Esophagus squamous epithelium (tissue), 4 donors: Measurements from ENCODE around the gene KRTAP13-2.

Experiments
- POLR2A ChIP-seq, 4 donors: fragments of 450-650 bp; IDR thresholded peaks; one replicate each; pipeline ENCODE4 v1.6.1; 2017; ENCODE audit warnings: antibody characterized with exemption in 4 of 4, mild to moderate bottlenecking in 4 of 4, moderate library complexity in 3 of 4
- TF ChIP-seq, protein P1 (sequence below), 6 experiments: fragments of 450-650 bp in 4 of 6; fragments of 200-600 bp in 2 of 6; sonication (generic) in 2 of 6; IDR thresholded peaks; one replicate each; pipeline ENCODE4 v1.5.1; 2016 to 2019; ENCODE audit warnings: antibody characterized with exemption in 6 of 6, mild to moderate bottlenecking in 4 of 6, moderate library complexity in 4 of 6

- TF ChIP-seq, protein P1, sequence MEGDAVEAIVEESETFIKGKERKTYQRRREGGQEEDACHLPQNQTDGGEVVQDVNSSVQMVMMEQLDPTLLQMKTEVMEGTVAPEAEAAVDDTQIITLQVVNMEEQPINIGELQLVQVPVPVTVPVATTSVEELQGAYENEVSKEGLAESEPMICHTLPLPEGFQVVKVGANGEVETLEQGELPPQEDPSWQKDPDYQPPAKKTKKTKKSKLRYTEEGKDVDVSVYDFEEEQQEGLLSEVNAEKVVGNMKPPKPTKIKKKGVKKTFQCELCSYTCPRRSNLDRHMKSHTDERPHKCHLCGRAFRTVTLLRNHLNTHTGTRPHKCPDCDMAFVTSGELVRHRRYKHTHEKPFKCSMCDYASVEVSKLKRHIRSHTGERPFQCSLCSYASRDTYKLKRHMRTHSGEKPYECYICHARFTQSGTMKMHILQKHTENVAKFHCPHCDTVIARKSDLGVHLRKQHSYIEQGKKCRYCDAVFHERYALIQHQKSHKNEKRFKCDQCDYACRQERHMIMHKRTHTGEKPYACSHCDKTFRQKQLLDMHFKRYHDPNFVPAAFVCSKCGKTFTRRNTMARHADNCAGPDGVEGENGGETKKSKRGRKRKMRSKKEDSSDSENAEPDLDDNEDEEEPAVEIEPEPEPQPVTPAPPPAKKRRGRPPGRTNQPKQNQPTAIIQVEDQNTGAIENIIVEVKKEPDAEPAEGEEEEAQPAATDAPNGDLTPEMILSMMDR (IDR thresholded peaks at IDR 0.05), result no peak
- no peak for TF ChIP-seq POLR2A (IDR thresholded peaks at IDR 0.05)
Observed at GRCh38 chr21:30415993-30416392, 43.9 kb upstream of the KRTAP13-2 start.
